GM21515 (cell line): ENCODE data around the gene TMA7B.

Source experiments
- ATAC-seq: cut with Tn5 transposase; IDR thresholded peaks from one replicate; pipeline ENCODE4 v1.9.1; 2021; ENCODE audit not compliant: unreplicated experiment

The TMA7B gene

DNA sequence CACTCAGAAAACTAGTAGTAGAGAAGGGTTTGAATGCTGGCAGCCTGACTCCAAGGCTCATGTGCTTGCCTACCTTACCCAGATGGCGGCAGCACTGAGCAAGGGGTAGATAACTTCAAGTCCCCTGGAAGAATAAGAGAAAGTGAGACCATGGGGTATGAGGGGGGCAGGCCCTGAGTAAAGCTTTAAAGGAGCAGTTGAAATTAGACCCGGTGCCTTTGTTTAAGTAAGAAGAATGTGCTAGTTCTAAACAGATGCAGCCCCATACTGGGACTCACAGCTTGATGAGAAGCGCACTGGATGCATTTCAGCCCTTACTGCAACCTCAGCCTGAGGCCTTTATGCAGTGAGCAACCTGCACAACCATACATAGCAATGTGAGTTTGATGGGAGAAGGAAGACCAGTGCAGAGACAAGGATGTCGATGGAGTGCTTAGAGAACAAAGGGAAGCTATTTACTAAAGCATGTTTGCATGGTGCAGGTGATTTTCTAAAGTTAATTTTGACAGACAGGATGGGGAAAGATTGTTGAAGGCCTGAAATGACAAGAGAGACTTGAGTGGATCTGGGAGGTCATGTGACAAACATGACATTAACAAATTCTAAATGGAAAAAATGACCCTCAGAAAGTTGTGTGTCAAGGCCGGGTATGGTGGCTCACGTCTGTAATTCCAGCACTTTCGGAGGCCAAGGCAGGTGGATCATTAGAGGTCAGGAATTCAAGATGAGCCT lies 27.1 kb upstream of the TMA7B start:
- ATAC-seq = no peak

- ATAC-seq = no peak
Observed at GRCh38 chr22:39933741-39934140, 26.5 kb upstream of the TMA7B start.

DNA sequence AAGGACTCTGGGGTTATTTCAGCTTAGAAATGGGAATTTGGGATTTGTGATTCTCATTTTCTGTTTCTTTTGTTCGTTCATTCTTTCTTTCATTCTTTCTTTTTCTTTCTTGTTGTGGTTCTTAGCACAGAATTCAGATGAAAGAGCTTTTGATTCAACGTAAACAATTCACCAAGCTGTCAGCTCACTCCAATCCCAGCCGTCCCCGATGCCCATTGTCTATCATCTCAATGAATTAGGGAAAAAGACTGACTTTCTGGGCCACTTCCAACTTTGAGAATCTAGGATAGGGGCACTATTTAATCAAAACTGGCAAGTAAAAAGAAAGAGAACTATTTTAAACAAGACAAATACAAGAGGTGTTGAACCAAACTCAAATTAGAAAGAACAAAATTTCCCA lies 25.1 kb upstream of the TMA7B start:
- no peak for ATAC-seq

DNA sequence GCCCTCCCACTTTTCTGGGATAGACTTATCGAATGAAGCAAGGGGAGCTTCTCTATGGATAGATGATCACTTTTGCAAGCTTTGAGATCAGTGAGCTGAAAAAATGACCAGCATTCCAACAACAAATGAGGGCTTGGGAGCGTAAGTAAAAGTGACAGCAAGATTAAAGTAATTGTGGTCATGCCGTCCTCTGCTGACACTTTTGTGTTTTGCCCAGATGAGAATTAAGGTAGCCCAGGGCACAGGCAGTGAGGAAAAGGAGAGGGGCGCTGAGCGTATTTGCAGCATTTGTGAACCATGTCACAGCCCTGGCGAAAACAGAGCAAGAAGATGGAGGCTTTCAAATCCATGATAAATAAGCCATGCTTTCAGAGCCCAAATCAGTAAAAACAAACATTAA lies 24.6 kb upstream of the TMA7B start:
- ATAC-seq = no peak

- no peak for ATAC-seq
Observed at GRCh38 chr22:39936523-39937145, 23.6 kb upstream of the TMA7B start.

DNA sequence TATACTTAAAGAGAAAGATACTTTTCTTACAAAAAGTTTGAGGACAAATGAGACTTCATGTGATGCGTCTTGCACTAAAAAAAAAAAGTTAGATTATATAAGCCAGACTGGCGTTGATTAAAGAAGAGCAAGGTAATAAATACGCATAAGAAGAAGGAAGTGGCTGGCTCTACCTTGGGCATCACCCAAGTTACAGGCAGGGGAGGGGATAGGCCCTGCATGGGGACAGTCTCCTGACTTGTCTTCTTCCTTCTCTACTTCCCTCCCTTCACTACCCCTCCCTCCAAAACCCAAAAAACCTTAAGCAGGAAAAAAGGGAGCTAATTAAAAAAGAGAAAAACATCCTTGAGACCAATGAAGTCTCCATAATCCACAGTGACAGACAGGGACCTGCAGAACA lies 22.3 kb upstream of the TMA7B start:
- ATAC-seq = no peak

DNA sequence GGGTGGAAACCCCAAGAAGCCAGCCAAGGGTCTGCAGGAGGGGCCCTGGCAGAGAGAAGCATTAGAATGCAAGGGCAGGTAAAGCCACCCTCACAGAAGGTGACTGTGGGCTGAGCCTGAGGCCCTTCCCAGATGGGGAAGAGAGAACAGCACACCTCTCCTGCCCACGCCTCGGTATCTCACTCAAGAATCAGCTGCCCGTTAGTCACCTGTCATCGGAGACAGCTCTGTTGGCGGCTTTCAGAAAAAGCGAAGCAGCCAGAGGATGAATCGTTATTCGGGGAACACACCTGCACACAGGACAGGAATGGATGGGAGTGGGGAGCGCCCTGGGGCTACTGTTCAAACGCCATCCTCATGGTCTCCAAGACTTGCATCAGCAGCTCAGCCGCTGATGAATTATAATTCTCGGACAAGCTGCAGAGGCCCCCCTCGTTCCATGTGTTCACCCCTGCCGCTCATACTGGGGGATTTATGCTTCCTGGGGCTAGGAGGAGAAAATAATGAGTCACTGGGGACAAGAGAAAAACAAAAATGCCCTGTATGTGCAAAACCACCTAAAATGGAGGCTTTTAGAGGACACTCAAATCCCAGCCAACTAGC lies 21.6 kb upstream of the TMA7B start:
- no peak for ATAC-seq

DNA sequence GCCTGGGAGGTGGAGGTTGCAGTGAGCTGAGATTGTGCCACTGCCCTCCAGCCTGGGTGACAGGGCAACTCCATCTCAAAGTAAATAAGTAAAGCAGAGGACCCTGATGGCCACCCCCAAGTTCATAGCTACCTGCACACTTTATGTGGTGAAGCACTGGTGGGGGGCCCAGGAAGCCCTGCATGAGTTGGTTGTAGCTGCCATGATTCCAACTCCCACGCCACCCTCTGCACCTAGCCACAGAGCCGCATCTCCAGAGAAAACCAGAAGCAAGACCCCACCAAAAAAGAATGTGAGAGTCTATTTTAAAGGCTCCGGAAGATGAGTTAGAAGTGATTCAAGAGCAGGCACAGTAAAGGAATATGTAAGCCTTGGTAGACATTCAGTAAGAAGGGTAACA lies 20.4 kb upstream of the TMA7B start:
- ATAC-seq = no peak

DNA sequence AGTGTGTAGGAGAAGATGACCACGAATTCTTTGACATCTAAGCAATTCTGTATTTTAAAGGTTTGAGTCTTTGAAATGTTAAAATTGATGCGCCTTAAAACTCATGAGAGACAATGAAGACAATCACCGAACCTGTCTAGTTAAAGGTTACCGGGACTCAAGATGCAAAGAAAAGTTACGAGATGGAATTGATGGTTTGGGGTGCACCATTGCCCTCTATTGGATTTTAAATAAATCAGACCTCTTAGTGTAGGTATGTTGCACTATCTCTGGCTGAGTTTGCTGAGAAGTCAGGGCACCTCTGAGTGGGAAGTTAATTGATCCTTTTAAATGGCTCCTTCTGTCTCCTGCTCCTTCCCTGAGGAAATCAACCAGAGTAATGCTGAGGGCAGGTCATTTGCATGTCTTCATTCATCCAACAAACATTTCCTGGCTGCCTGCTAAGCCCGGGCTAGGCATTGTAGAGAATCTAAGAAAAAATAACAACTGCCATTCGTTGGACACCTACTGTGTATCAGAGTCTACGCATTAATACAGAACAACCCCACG lies 19.4 kb upstream of the TMA7B start:
- no peak for ATAC-seq

- ATAC-seq = no peak
Observed at GRCh38 chr22:39941601-39942000, 18.6 kb upstream of the TMA7B start.

GRCh38 chr22:39942439-39943230 lies 17.6 kb upstream of the TMA7B start:
- no peak for ATAC-seq

- no peak for ATAC-seq
Observed at GRCh38 chr22:39943337-39943736, 16.9 kb upstream of the TMA7B start.

- ATAC-seq = no peak
Observed at GRCh38 chr22:39943953-39944872, 16.0 kb upstream of the TMA7B start.

- ATAC-seq = no peak
Observed at GRCh38 chr22:39946126-39946502, 14.1 kb upstream of the TMA7B start.

DNA sequence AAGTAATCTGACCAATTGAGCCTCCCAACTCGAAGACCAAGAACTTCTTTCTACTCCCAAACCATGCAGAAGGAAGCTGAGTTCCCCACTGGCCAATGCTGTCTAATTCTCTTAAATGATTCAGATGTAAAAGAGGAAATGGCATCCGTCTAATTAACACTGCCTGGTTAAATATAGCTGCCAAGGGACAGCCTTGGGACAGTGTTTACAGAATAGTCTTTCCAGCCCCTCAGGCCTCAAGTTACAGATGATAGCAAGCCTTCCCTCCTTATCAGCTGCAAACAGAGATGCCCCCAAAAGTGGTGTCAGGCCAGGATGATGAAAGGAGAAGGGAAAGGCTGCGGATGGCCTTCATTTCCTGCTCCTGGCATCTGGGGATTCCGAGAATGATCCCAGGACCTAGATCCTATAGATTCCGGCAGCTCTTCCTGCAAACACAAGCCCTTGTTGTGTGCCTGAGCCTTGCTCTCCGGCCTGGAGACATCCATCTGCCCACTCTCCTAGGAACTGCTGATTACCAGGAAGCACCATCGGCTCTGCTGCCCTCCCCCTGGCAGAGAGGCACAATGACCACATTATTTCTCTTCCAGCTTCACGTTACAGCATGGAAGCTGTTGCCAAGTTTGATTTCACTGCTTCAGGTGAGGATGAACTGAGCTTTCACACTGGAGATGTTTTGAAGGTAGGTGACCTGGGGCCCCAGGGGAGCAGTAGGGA lies 13.5 kb upstream of the TMA7B start:
- ATAC-seq = no peak

DNA sequence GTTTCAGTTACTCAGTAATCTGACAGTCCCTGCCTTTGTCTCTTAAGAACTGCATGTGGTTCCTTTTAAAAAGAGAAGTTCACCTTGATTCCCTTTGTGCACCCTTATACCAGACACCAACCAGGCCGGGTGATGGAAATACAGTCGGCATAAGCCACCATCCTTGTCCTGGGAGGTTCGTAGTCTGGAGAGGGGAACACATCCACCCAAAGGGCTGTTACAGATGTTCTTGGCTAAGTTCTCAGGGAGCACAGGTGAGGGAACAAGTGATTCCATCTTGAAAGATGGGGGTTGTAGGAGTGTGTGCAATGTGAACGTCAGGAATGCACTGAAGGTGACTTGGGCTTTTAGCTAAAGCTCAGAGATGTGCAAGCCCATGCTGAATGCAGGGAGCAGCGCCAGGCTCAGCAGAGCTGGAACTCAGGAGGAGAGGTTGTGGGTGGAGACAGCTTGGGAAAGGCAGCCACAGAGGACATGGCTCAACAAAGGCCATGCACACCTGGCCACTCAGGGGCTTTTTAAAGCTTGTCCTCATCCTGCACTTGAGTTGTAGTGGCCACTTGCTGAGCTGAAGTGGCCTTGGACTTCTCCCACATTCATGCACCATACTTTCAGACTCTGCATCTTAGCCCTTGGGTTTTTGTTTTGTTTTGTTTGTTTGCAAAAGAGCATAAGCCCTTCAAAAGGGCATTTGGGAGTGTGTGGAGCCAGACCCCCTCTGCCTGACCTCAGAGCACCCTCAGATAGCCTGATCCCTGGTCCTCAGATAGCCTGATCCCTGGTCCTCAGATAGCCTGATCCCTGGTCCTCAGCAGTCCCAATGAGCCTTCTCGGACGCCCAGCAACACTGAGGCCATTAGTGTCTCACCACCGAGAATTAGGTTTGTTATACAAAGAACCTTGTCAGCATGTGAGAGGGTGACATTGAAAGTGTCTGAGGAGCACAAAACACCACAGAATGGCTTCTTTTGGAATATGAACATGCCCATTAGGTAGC lies 12.7 kb upstream of the TMA7B start:
- no peak for ATAC-seq

DNA sequence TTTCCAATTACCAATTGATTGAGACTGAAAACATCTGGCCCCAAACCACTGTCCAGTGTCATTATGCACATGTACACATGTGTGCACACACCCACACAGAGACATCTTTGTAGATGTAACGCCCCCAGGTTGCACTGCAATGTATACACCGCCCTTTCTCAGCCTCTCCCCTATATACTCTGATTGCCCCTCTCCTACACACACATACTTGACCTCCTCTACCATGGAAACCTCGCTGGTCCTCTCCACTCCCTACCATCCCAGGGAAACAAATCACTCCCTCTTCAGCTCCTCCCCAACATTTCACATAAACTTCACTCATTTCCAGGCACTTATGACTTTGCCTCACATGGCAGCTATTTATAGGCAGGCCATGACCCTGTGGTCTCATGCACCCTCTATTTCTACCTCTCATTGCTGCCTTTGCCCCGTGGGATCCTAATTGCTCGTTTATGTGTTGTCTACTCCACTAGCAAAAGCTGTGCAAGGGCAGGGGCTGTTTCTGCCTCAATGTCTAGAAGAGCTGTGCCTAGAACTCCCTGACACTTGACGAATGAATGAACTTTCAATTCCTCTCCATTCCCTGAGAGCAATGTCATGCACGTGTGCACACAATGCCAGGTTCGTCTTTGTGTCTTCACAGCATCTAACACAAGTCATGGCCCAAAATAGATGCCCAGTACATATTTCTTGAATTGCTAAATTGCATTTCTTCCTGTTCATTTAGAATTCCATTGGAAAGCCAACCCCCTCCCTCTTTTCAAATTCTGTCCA lies 10.0 kb upstream of the TMA7B start:
- ATAC-seq = no peak
